ENCODE data around the gene C17orf75.
"Not testable (repeated sequence)": the region's sequence is repeated elsewhere in the genome, so short reads cannot be mapped to it uniquely, and the experiment has no call there.

The C17orf75 gene

GRCh38 chr17:32341857-32342602, at the start of gene C17orf75:
C17orf75 (minus strand) TSS chr17:32342173; CDS start chr17:32342139, 34 bp downstream.
- H3K9me3 ChIP-seq (ENCODE audit: insufficient read depth, low read length) = no peaks in the 10 kb centered on the region
- H3K4me2 ChIP-seq (ENCODE audit: low read depth, low read length, poor library complexity, severe bottlenecking) = peak within 1 kb of the TSS; percentile 77
- peak within 1 kb of the TSS; percentile 65 for H3K4me3 ChIP-seq (ENCODE audit: insufficient read depth, low read length, poor library complexity, severe bottlenecking)
- H2AFZ ChIP-seq (ENCODE audit: low read depth, low read length, severe bottlenecking) = peak within 1 kb of the TSS; percentile 99
- no peaks in the 10 kb centered on the region for H3K9me2 ChIP-seq (replicated peaks; ENCODE audit: insufficient read depth, low read length)
- H3K36me3 ChIP-seq (ENCODE audit: low read length) = no peaks in the 10 kb centered on the region; the same call in 1 of the 2 replicates
- peak within 1 kb of the TSS; percentile 71 for H3K9ac ChIP-seq (ENCODE audit: low read length)
- H3K27ac ChIP-seq (ENCODE audit: low read depth, low read length) = peak within 1 kb of the TSS; percentile 78
- H3F3A ChIP-seq (ENCODE audit: insufficient read depth) = peaks cover 5% of the 10 kb centered on the region; the same call in 1 of the 2 replicates
- no peaks in the 10 kb centered on the region for H4K20me1 ChIP-seq (ENCODE audit: low read depth, low read length)
- H3K79me2 ChIP-seq (ENCODE audit: insufficient read depth, low read length) = no peaks in the 10 kb centered on the region
- H3K27me3 ChIP-seq (ENCODE audit: low read length) = no peaks in the 10 kb centered on the region
- TF ChIP-seq CTCF (IDR thresholded peaks at IDR 0.05; ENCODE audit: insufficient read depth, low read length, poor library complexity, severe bottlenecking) = no peak
- TF ChIP-seq EZH2phosphoT487 (conservative IDR thresholded peaks at IDR 0.05; ENCODE audit: low read length) = no peak

GRCh38 chr17:32388613-32389459, 46.9 kb upstream of the C17orf75 start:
- TF ChIP-seq EZH2phosphoT487 (conservative IDR thresholded peaks at IDR 0.05; ENCODE audit: low read length) (no peak), CTCF (IDR thresholded peaks at IDR 0.05; ENCODE audit: insufficient read depth, low read length, poor library complexity, severe bottlenecking) (no peak)
- Histone ChIP-seq H3K4me2 (ENCODE audit: low read depth, low read length, poor library complexity, severe bottlenecking) (no peak overlapping the region), H3K36me3 (ENCODE audit: low read length) (no peaks in the 10 kb centered on the region), H3K9me2 (replicated peaks; ENCODE audit: insufficient read depth, low read length) (no peaks in the 10 kb centered on the region), H3F3A (ENCODE audit: insufficient read depth) (0 out of 2 replicates have a peak, but pooled peaks cover 13% of the 10 kb centered on the region), H3K9me3 (ENCODE audit: insufficient read depth, low read length) (no peaks in the 10 kb centered on the region), H3K9ac (ENCODE audit: low read length) (no peak overlapping the region), H3K79me2 (ENCODE audit: insufficient read depth, low read length) (no peaks in the 10 kb centered on the region), H2AFZ (ENCODE audit: low read depth, low read length, severe bottlenecking) (no peak overlapping the region), H4K20me1 (ENCODE audit: low read depth, low read length) (no peaks in the 10 kb centered on the region), H3K4me3 (ENCODE audit: insufficient read depth, low read length, poor library complexity, severe bottlenecking) (no peak overlapping the region), H3K27me3 (ENCODE audit: low read length) (no peaks in the 10 kb centered on the region), H3K27ac (ENCODE audit: low read depth, low read length) (no peak overlapping the region)

GRCh38 chr17:32388128-32388527, 46.2 kb upstream of the C17orf75 start:
- 0 out of 2 replicates have a peak, but pooled peaks cover 13% of the 10 kb centered on the region for H3F3A ChIP-seq (ENCODE audit: insufficient read depth)
- H2AFZ ChIP-seq (ENCODE audit: low read depth, low read length, severe bottlenecking); H3K4me2 ChIP-seq (ENCODE audit: low read depth, low read length, poor library complexity, severe bottlenecking); H3K4me3 ChIP-seq (ENCODE audit: insufficient read depth, low read length, poor library complexity, severe bottlenecking); H3K27ac ChIP-seq (ENCODE audit: low read depth, low read length); H3K9ac ChIP-seq (ENCODE audit: low read length); H3K9me3 ChIP-seq (ENCODE audit: insufficient read depth, low read length); H3K9me2 ChIP-seq (replicated peaks; ENCODE audit: insufficient read depth, low read length); H3K79me2 ChIP-seq (ENCODE audit: insufficient read depth, low read length); H4K20me1 ChIP-seq (ENCODE audit: low read depth, low read length); H3K27me3 ChIP-seq (ENCODE audit: low read length); H3K36me3 ChIP-seq (ENCODE audit: low read length): not testable (repeated sequence)

Data from SU-DHL-6 (cell line).